HepG2 (cell line): ENCODE data around the gene SARS2. TPM values are rescaled to one million over a fixed set of nuclear protein-coding genes. Genes with fewer than 3 reads are reported as not detected.

ENCODE experiments used
- FOSL2 ChIP-seq: sonication (generic); formaldehyde crosslinking; IDR thresholded peaks from 2 replicates; pipeline ENCODE4 v1.4.0; 2020; ENCODE audit warnings: missing genetic modification reagents
- GATAD1 ChIP-seq: IDR thresholded peaks from 2 replicates; pipeline ENCODE4 v1.6.1; 2016; ENCODE audit warnings: missing genetic modification reagents, missing compliant biosample characterization
- HNF4A ChIP-seq: sonication (generic); formaldehyde crosslinking; IDR thresholded peaks from 2 replicates; pipeline ENCODE4 v1.4.0; 2020; ENCODE audit warnings: missing genetic modification reagents
- ISX ChIP-seq: sonication (generic); formaldehyde crosslinking; conservative IDR thresholded peaks from 2 replicates; pipeline ENCODE4 v1.5.0; 2020; ENCODE audit warnings: missing genetic modification reagents
- PITX1 ChIP-seq: sonication (generic); formaldehyde crosslinking; IDR thresholded peaks from 2 replicates; pipeline ENCODE4 v1.5.1; 2020; ENCODE audit warnings: mild to moderate bottlenecking, missing genetic modification reagents
- ZBTB42 ChIP-seq: sonication (generic); formaldehyde crosslinking; IDR thresholded peaks from 2 replicates; pipeline ENCODE4 v1.5.0; 2020; ENCODE audit warnings: mild to moderate bottlenecking, missing genetic modification reagents
- ZMAT3 ChIP-seq: sonication (generic); formaldehyde crosslinking; conservative IDR thresholded peaks from 2 replicates; pipeline ENCODE4 v1.7.0; 2021; ENCODE audit warnings: missing genetic modification reagents
- ZNF747 ChIP-seq: sonication (generic); formaldehyde crosslinking; IDR thresholded peaks from 2 replicates; pipeline ENCODE4 v1.8.1; 2023; ENCODE audit warnings: missing genetic modification reagents, mild to moderate bottlenecking, borderline replicate concordance
- ZSCAN30 ChIP-seq: sonication (generic); formaldehyde crosslinking; IDR thresholded peaks from 2 replicates; pipeline ENCODE4 v1.5.0; 2020; ENCODE audit warnings: mild to moderate bottlenecking, missing genetic modification reagents
- polyA plus RNA-seq, 8 experiments: library from polyadenylated mRNA; depleted of rRNA in 3 of 8; stranded (reverse) in 7 of 8; unstranded in 1 of 8; fragments of >200 nt; fragmentation: Illumina TruSeq in 4 of 8; extraction: Trizol in 4 of 8; gene quantifications; 2 replicates each; pipeline versions ENCODE4 v1.2.1 to v1.2.3, GENCODE V29; 2011 to 2016; ENCODE audit warnings: low read depth in 4 of 8, missing spikeins in 1 of 8, mixed read lengths in 1 of 8; ENCODE audit not compliant: insufficient read depth in 1 of 8
- total RNA-seq, 5 experiments: library from RNA; depleted of rRNA; stranded (reverse); fragments of >200 nt; fragmentation: Illumina TruSeq; extraction: Trizol; gene quantifications; 2 replicates each; pipeline ENCODE4 v1.2.3, GENCODE V29; 2016; ENCODE audit warnings: low read depth in 1 of 5
- TF ChIP-seq, protein P1 (sequence below): IDR thresholded peaks from 2 replicates; pipeline ENCODE4 v1.4.0; 2020; ENCODE audit warnings: mild to moderate bottlenecking, missing genetic modification reagents
- TF ChIP-seq, protein P2 (sequence below): IDR thresholded peaks from 2 replicates; pipeline ENCODE4 v1.6.1; 2018; ENCODE audit warnings: missing genetic modification reagents, mild to moderate bottlenecking, missing compliant biosample characterization
- TF ChIP-seq, protein P3 (sequence below): IDR thresholded peaks from 2 replicates; pipeline ENCODE4 v1.6.1; 2016; ENCODE audit warnings: low read depth, borderline replicate concordance
- TF ChIP-seq, protein P4 (sequence below): sonication (generic); formaldehyde crosslinking; IDR thresholded peaks from 2 replicates; pipeline ENCODE4 v1.4.0; 2020; ENCODE audit warnings: missing genetic modification reagents
- TF ChIP-seq, protein P5 (sequence below): sonication (generic); formaldehyde crosslinking; IDR thresholded peaks from 2 replicates; pipeline ENCODE4 v1.8.1; 2023; ENCODE audit warnings: missing genetic modification reagents, inconsistent platforms, borderline replicate concordance
- TF ChIP-seq, protein P6 (sequence below): sonication (generic); formaldehyde crosslinking; IDR thresholded peaks from 2 replicates; pipeline ENCODE4 v1.8.0; 2022; ENCODE audit warnings: mild to moderate bottlenecking, missing genetic modification reagents; ENCODE audit not compliant: insufficient replicate concordance

SARS2 gene
- total and polyA plus RNA-seq, 2 of the 13 experiments (the other 11 are each of a cell fraction or from before 2014, with no cell fraction given): 40.0 to 48.6 TPM

DNA sequence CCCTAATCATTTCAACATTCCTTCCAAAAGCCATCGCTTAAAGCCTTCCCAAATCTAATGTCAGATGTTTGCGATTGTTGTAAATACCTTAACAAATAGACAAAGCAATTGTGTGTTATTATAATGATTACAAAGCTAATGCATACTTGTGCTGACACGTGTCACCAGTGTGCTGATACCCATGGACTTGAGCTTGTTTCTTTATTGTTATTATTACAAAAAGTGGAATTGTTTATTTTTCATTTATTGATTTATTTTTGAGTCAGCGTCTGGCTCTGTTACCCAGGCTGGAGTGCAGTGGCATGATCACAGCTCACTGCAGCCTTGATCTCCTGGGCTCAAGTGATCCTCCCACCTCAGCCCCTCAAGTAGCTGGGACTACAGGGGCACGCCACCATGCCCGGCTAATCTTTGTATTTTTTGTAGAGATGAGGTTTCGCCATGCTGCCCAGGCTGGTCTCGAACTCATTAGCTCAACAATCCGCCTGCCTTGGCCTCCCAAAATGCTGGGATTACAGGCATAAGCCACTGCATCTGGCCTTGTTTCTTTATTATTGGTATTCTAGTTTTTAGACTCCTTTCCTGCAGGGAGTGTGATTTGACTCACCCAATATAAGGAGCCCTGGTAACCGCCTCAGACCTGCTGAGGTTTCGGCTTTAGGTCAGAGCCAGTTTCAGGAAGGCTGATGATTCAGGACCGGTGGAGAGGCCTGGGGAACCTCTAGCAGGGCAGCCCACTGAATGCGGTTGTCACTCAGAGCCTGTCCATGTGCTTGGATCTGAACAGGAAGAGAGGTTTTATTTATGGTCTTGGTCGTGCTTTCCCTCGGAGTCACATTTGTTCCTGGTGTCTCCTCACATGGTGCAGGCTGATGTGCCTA, 47.1 kb upstream of the SARS2 start (continued):
- TF ChIP-seq, protein P1, sequence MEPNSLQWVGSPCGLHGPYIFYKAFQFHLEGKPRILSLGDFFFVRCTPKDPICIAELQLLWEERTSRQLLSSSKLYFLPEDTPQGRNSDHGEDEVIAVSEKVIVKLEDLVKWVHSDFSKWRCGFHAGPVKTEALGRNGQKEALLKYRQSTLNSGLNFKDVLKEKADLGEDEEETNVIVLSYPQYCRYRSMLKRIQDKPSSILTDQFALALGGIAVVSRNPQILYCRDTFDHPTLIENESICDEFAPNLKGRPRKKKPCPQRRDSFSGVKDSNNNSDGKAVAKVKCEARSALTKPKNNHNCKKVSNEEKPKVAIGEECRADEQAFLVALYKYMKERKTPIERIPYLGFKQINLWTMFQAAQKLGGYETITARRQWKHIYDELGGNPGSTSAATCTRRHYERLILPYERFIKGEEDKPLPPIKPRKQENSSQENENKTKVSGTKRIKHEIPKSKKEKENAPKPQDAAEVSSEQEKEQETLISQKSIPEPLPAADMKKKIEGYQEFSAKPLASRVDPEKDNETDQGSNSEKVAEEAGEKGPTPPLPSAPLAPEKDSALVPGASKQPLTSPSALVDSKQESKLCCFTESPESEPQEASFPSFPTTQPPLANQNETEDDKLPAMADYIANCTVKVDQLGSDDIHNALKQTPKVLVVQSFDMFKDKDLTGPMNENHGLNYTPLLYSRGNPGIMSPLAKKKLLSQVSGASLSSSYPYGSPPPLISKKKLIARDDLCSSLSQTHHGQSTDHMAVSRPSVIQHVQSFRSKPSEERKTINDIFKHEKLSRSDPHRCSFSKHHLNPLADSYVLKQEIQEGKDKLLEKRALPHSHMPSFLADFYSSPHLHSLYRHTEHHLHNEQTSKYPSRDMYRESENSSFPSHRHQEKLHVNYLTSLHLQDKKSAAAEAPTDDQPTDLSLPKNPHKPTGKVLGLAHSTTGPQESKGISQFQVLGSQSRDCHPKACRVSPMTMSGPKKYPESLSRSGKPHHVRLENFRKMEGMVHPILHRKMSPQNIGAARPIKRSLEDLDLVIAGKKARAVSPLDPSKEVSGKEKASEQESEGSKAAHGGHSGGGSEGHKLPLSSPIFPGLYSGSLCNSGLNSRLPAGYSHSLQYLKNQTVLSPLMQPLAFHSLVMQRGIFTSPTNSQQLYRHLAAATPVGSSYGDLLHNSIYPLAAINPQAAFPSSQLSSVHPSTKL (CRISPR knock-in tag): 0 out of 2 replicates have a peak, but pooled peaks have one; percentile 17
- TF ChIP-seq ISX (CRISPR knock-in tag) (no peak), FOSL2 (CRISPR knock-in tag) (no peak; the same call in 1 of the 2 replicates), ZMAT3 (CRISPR knock-in tag) (no peak), PITX1 (CRISPR knock-in tag) (no peak), GATAD1 (CRISPR knock-in tag) (no peak), ZNF747 (CRISPR knock-in tag) (no peak), ZSCAN30 (CRISPR knock-in tag) (no peak), HNF4A (CRISPR knock-in tag) (no peak), ZBTB42 (CRISPR knock-in tag) (no peak)
- TF ChIP-seq, protein P2, sequence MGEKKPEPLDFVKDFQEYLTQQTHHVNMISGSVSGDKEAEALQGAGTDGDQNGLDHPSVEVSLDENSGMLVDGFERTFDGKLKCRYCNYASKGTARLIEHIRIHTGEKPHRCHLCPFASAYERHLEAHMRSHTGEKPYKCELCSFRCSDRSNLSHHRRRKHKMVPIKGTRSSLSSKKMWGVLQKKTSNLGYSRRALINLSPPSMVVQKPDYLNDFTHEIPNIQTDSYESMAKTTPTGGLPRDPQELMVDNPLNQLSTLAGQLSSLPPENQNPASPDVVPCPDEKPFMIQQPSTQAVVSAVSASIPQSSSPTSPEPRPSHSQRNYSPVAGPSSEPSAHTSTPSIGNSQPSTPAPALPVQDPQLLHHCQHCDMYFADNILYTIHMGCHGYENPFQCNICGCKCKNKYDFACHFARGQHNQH (CRISPR knock-in tag): no peak
- TF ChIP-seq, protein P3, sequence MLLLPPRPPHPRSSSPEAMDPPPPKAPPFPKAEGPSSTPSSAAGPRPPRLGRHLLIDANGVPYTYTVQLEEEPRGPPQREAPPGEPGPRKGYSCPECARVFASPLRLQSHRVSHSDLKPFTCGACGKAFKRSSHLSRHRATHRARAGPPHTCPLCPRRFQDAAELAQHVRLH (CRISPR knock-in tag): no peak
- TF ChIP-seq, protein P4, sequence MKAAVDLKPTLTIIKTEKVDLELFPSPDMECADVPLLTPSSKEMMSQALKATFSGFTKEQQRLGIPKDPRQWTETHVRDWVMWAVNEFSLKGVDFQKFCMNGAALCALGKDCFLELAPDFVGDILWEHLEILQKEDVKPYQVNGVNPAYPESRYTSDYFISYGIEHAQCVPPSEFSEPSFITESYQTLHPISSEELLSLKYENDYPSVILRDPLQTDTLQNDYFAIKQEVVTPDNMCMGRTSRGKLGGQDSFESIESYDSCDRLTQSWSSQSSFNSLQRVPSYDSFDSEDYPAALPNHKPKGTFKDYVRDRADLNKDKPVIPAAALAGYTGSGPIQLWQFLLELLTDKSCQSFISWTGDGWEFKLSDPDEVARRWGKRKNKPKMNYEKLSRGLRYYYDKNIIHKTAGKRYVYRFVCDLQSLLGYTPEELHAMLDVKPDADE: no peak
- TF ChIP-seq, protein P5, sequence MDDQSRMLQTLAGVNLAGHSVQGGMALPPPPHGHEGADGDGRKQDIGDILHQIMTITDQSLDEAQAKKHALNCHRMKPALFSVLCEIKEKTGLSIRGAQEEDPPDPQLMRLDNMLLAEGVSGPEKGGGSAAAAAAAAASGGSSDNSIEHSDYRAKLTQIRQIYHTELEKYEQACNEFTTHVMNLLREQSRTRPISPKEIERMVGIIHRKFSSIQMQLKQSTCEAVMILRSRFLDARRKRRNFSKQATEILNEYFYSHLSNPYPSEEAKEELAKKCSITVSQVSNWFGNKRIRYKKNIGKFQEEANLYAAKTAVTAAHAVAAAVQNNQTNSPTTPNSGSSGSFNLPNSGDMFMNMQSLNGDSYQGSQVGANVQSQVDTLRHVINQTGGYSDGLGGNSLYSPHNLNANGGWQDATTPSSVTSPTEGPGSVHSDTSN (CRISPR knock-in tag): no peak
- TF ChIP-seq, protein P6, sequence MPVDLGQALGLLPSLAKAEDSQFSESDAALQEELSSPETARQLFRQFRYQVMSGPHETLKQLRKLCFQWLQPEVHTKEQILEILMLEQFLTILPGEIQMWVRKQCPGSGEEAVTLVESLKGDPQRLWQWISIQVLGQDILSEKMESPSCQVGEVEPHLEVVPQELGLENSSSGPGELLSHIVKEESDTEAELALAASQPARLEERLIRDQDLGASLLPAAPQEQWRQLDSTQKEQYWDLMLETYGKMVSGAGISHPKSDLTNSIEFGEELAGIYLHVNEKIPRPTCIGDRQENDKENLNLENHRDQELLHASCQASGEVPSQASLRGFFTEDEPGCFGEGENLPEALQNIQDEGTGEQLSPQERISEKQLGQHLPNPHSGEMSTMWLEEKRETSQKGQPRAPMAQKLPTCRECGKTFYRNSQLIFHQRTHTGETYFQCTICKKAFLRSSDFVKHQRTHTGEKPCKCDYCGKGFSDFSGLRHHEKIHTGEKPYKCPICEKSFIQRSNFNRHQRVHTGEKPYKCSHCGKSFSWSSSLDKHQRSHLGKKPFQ: no peak
